ENCODE data around the gene STK24. TPM values are rescaled to one million over a fixed set of nuclear protein-coding genes. Genes with fewer than 3 reads are reported as not detected.

Gene STK24
- total RNA-seq, 1 donor from 2014 or later: 44.2 TPM

DNA sequence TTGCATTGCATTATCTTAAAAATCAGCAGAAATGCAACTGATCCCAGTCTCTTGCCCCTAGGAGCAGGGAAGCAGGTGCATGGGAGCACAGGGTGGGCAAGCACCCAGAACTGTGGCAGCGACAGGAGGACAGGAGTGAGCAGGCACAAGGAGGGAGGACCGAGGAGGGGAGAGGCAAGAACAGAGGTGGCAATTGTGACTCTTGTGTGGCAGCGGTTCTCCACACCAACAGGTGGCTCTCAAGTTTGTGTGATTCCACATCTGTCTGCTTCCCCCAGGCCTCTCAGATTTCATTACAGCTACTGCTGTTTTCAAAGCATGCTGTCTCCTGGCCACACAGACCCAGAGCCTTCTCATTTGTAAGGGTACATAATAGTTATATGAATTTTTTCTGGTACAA, 108.5 kb downstream of the STK24 start:
- DNase-seq (ENCODE audit: low spot score): peak; percentile 43
- peak; percentile 53 for ATAC-seq
- intact Hi-C loops (cut with DNase I): loop anchor here (10.0 kb wide), 1 partner anchor 106 kb away; the partner anchor contains the start of gene STK24

DNA sequence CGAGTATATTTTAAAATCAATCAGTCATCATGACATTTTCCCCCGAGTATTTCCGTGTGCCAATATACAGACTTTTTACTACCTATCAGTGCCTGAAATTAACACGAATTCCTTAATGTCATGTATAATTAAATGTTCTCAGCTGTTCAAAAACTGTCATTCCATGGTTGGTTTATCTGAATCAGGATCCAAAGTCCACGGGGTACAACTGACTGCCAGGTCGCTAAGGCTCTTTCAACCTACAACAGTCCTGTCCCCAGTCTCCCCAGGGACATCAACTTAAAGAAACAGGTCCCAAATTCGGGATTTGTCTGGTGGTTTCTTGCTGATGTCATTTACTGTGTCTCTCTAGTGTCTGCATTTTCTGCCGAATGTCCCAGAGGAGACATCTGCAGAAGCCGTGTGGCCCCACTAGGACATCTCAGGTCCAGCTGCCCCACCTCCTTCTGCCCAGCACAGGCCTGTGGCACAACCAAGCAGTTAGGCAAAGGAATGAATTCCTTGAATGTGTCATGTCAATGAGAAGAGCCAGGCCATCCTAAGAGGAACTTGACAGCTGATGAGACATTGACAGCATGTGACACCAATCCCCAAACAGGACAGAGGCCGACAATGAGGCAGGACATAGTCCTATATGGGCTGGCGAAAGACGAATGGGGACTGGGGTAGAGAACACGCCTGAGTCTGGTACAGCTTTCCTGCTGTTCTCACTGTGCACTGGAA, 109.5 kb downstream of the STK24 start:
- intact Hi-C loops (cut with DNase I): loop anchor here (10.0 kb wide), 1 partner anchor 107 kb away; the partner anchor contains the start of gene STK24
- ATAC-seq (no peak), DNase-seq (ENCODE audit: low spot score) (peak; percentile 25)

DNA sequence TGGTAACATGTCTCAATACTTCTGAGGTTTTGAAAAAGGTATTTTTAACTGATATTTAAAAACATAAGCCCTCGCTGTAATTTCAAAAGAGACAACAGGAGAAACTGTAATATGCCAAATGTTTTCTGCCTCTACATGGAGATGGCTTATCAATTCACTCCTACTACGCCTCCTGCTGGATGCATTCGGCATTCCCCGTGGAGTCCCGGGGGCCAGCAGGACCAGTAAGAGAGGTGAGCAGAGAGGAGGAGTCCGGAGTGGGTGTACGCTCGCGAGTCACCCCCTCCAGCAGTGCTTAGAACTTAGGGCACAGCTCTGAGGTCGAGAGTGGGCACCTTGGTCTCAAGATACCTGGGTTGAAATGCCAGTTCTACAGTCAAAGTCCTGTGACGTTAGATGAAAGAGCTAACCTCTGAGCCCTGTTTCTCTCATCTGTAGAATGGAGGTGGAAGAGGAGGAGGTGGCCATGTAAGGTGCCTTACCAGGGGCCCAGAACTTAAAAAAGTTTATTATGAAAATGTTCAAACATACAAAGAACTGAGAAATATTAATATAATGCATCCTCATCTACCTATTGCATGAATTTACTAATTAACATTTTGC, 110.2 kb downstream of the STK24 start:
- ATAC-seq (peak; percentile 45), DNase-seq (ENCODE audit: low spot score) (peak; percentile 32)
- intact Hi-C loops (cut with DNase I): loop anchor here (10.0 kb wide), 1 partner anchor 108 kb away; the partner anchor contains the start of gene STK24

DNA sequence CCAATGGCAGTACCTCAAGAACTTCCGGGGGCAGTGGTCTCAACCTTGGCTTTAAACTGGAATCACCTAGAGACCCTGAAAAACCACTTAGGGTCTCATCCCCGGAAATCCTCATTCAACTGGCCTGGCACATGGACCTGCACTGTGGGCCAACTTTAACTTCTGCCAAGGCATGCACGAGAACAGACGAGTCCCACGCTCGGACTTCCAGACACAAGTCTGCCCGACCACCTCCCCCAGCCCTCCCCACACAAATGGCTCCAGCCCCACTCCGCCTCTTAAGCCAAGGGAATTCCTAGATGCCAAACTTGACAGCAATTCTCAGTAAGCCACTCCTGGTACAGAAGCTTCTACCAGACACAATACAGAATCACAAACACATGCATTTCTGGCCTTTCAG, 114.0 kb downstream of the STK24 start:
- DNase-seq (ENCODE audit: low spot score) (no peak), ATAC-seq (no peak)
- intact Hi-C loops (cut with DNase I): loop anchor here (10.0 kb wide), 1 partner anchor 112 kb away; the partner anchor contains the start of gene STK24

DNA sequence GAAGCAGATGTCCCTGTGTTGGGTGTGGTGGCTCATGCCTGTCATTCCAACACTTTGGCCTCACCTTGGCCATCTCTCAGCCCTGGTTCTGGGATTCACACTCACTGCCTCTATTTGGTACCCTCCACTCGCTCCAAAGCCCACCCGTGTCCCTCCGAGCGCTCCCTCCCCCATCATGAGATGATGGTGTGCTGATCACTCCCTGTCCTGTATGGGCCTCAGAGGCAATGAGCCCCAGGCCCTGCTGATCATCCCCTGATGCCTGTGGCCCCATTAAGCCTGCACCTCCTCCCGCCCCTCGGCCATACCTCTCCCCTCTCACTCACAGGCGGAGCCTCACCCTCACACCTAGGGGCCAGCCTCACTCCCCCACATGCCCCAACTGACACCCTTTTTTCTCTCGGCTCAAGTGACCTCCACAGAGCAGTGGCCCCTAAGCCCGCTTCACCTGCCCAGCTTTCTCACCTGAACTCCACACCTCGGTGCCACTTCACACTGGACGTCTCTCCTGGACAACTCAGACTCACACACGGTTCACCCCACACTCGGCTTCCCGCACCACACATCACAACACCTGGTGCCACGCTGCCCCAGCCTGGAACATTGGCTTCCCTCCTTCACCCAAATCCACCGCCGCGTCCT, 114.5 kb downstream of the STK24 start:
- DNase-seq (ENCODE audit: low spot score) (no peak), ATAC-seq (no peak)
- intact Hi-C loops (cut with DNase I): loop anchor here (10.0 kb wide), 1 partner anchor 112 kb away; the partner anchor contains the start of gene STK24

DNA sequence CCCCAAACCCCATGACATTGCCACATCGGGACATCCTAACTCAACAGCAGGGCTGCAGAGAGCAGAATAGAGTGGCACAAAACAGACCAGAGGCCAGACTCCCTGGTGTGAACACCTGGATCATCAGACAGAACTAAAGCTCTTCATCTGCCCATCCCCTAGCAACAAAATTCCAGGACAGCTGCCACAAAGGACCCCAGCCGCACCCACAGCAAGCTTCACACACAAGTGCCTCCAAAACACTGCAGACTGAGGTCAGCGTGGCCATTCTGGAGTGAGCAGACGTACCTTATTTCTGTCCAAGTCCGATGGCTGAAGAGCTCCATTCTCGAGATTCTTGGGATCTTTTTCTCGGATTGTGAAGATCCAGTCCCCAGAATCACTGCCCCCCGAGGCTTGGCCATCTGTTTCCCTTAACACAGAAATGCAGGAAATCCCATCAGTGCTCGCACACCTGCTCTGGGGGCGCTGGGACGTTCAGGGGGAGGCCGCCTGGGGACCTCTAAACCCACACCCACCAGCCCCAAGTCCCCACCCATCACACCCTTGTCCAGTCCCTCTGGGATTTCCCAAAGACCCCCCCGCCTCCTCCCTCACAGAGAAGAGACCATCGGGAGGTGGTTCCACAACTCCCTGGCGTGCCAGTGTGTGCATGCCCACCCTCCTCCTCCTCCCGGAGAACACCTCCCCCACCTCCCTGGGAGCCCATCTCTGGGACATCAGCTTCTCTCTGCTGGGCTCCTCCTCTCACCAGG, 115.2 kb downstream of the STK24 start:
- DNase-seq (ENCODE audit: low spot score): no peak

DNA sequence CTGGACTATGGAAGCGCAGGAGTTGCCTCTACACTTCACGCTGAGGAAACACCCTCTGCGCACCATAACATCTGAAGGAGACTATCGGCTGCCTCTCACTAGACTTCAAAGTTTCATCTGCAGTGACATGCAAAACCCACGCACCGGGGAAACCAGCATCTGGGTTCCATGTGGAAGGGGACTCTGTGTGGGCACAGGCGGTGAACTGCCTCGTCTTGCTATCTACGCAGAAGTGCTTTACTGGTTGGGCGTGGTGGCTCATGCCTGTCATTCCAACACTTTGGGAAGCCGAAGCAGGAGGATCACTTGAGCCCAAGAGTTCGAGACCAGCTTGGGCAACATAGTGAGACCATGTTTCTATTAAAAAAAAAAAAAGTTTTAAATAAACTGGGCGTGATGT, 116.4 kb downstream of the STK24 start:
- intact Hi-C loops (cut with DNase I): loop anchor here (10.0 kb wide), 1 partner anchor 114 kb away; the partner anchor contains the start of gene STK24
- DNase-seq (ENCODE audit: low spot score) (no peak), ATAC-seq (no peak)

More for the DNA sequence above, 115.2 kb downstream of the STK24 start:
- ATAC-seq: no peak
- intact Hi-C loops (cut with DNase I): loop anchor here (10.0 kb wide), 1 partner anchor 113 kb away; the partner anchor contains the start of gene STK24

DNA sequence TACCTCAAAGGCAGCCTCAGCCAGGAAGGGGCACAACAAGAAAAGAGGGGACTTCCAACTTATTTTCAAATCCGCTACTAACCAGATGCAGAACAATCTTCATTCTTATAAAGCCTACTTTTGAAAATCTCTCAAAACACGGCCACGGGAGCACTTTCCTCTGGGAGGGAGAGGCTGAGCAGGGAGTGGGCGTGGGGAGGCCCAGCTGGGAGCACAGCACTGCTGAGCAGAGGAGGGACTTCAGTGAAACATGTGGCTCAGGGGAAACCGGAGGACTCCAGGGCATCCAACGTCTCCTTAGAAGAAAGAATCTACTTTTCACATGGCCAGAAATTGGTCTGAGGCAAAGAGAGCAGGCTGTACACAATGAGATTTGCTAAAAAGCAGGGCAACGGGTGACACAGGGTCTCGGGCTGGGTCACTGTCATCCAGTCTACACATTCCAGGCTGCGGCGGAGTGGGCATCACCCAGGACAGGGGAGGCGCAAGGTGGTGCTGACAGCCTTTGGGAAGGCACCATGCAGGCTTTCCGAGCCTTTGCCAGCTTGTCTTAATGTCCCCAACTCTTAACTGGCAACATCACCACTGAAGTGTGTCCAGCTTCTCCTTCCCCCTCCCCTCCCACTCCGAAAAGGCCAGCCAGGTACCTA, 117.1 kb downstream of the STK24 start:
- DNase-seq (ENCODE audit: low spot score) (no peak), ATAC-seq (no peak)
- intact Hi-C loops (cut with DNase I): loop anchor here (10.0 kb wide), 1 partner anchor 115 kb away; the partner anchor contains the start of gene STK24

DNA sequence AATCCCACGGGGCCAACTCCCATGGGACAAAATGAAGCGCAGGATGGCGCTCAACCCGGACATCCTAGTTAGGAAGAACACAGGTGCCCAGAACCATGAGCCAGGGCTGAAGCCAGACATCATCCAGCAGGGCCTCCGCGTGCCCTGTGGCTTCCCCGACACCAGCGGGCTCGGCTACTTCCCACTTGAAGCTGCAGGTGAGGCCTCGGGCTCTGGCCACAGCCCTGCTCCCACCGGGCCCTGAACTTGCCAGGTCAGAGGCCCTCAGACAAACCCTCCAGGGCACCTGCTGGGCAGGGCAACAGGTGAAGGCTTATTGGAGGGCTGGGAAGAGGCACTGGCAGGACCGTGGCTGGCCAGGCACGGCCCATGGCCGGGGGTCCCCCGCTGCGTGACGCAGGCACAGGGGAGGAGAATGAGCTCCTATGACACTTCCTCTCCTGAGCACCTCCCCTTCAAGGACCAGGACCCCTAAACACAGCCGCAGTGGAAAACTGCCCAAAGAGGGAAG, 117.7 kb downstream of the STK24 start:
- DNase-seq (ENCODE audit: low spot score) (no peak), ATAC-seq (no peak)
- intact Hi-C loops (cut with DNase I): no loop called here

DNA sequence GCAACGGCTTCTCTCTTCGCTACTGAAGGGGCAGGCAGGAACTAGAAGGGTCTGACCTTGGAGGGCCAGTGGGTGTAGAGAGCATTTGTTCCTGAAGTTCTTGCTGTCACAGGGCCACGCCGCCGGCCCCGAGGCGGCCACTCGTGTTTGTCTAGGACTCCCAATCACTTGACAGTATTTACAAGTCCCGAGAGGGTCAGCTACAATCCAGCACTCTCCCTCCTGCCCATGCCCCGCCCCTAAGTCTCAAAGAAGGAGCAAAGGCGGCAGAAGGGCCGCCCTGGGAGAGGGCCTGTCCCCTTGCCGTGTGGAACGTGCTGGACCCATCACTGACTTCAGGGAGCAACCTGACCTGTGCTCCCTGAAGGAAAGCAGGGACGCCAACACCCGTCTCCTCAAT, 118.5 kb downstream of the STK24 start:
- intact Hi-C loops (cut with DNase I): no loop called here
- DNase-seq (ENCODE audit: low spot score) (no peak), ATAC-seq (no peak)

DNA sequence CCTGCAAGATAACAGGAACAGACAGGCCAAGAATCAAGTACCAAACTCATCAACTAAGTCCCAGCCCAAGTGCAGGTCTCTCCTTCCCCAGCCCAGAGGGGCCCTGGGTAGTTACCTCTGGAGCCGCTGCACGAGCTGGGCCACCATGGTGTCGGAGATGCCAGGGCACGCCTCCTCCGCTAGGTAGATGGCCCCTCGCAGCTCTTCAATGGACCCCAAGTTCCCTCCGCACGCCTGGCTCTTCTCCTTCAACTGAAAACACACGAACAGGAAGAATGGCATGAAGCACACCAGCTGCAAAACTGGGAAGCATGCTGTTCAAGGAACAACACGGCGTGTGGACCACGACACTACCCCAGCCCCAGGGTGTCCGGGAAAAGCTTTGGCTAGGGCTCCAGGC, 119.9 kb downstream of the STK24 start:
- ATAC-seq (no peak), DNase-seq (ENCODE audit: low spot score) (no peak)
- intact Hi-C loops (cut with DNase I): no loop called here

DNA sequence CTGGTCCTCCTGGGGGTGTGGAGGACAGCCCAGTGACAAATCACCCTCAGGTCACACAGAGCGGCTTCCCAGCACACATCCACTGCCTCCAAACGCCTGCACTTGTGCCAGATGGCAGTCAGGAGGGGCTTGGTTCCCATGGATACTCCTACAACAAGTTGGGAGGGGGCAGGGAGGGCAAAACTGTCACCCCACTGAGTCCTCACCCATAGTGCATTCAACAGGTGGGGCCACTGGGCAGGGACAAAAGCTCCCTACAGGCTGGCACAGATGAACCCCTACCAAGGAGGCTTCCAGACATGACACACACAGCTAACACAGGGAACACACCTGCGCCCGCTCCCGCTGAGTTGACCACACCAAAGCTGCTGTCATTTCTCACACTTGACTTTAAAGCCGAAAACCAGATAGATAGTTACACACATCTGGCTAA, 120.5 kb downstream of the STK24 start:
- no peak for DNase-seq (ENCODE audit: low spot score)
- intact Hi-C loops (cut with DNase I): no loop called here
- no peak for ATAC-seq

DNA sequence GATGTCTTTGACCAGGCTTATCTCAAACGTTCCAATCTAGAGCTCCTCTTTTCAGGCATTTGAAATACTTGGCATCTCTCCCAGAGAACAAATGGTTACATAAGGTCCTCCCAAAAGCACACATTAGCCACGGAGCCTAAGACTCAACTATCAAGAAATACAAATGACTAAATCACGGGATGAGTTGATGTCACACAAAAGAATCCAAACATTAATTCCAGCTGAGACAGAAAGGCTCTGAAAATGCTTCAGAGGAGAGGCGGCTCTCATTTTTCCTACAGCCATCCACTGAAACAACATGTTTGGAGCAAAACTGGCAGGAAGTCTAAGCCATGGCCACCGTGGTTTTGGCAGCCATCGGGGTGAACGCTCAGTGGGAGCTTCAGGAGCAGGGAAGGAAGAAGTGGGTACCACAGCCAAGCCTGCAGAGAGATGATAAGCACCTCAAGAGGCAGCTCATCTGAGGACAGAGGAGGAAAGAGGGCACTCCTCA, 122.5 kb downstream of the STK24 start:
- no peak for DNase-seq (ENCODE audit: low spot score)
- ATAC-seq: peak; percentile 80
- intact Hi-C loops (cut with DNase I): no loop called here

DNA sequence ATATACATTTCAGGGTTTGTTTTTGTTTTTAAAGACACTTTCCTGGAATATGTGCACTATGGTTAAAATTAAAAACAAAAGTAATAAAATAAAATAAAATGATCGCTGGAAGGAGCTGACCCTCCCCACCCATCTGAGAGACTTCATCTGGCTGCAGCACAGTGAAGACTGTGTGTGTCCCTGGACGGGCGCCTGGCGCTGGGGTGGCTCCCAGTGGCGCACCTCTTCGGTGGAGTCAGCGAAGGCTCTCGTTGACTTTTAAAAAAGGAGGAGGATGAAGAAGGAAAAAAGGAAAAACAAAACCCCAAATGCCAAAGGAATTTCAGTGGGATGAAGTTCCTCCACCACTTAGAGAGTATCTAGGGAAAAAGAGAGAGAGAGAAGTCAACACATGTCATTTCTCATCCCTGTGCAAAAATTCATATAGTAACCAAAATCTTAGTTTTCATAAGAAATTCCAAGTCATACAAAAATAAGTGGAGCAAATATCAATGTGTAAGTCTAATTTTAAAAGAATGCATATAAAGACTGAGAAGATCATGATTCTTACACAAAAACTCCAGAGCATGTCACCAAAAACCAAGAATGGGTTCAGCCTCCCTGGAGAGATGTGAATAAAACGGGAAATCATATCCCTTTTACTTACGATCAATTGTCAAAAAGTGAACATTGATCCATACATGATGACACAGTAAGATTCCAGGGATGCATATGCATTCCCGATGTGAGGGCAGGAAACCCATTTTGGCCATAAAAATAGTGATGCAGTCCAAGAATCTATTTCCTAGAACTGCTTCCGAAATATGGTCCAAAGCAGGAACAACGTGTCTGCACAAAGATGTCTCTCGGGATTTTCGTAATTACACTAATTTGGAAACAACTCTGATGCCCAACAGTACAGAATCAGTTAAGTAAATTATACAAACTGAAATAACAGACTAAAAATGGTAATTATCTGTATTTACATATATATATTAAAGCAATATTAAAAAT, 123.8 kb downstream of the STK24 start:
- ATAC-seq: no peak
- no peak for DNase-seq (ENCODE audit: low spot score)
- intact Hi-C loops (cut with DNase I): no loop called here

DNA sequence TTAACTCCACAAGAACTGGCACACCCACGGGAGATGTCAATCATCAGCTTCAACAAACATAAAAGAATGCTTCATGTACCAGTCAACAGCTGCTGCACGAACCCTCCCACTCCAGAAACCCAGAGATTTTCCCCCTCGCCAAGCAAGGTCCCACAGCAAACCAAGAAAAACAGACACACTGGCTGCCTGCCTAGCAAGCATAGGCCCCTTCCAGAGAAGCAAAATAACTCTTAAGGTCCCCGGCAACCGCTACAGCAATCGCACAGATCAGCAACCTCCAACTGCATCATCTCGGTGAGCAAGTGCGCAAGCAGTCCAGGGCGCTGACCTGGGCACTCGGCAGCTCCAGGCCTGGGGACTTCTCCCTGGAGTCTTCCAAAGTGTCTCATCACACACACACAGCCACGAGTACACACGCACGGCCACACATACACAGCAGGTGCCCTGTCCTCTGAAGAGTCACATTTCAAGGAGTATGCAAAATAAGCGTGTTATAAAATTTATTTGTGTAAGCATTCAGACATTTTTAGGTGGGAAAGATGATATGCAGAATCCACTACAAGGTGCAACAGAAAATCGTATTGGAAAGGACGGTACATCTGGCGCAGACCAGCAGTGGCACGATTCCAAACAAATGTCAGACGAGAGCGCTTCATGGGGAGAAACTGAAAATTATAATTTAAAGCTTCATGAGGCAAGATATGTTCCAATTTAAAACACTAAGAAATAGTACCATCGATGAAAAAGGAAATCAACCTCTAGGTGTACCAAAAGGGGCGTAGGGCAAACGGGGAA, 125.0 kb downstream of the STK24 start:
- intact Hi-C loops (cut with DNase I): no loop called here
- DNase-seq (ENCODE audit: low spot score) (peak; percentile 80), ATAC-seq (peak; percentile 82)

DNA sequence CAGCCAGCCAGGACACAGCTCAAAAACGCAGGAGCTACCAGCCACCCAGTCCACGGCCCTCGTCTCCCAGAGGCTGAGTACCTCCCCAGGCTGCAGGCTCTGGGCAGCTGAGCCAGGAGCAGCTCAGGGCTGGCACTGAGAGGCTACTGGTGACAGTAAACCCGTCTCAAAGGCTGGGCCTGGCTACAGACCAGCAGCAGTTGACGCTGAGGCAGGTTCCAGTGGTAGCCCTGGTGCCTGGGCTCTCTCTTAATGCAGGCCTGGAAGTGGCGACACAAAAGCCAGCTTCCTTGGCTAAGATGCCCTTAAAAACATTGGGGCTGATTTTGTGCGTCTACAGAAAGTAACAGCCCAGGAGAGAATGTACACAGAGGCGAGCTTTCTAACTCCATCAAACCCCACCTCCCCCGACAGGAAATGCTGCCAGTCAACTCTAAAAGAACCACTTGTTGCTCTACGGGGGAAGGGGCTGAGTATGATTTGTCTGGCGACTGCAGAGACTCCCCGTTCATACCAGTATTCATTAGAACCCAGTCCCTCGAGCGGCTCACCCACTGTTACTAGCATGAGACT, 126.3 kb downstream of the STK24 start:
- ATAC-seq: no peak

More for the DNA sequence above, 126.3 kb downstream of the STK24 start:
- intact Hi-C loops (cut with DNase I): no loop called here
- DNase-seq (ENCODE audit: low spot score): no peak

Data from sciatic nerve (tissue), 2 donors.